HepG2 (cell line): ENCODE data around the gene IRS1. TPM values are rescaled to one million over a fixed set of nuclear protein-coding genes. Genes with fewer than 3 reads are reported as not detected.

Source experiments
- MED13 ChIP-seq: sonication (generic); formaldehyde crosslinking; IDR thresholded peaks from 2 replicates; pipeline ENCODE4 v1.5.0; 2020; ENCODE audit warnings: missing genetic modification reagents
- RFX3 ChIP-seq: IDR thresholded peaks from 2 replicates; pipeline ENCODE4 v1.6.1; 2016; ENCODE audit warnings: missing biosample characterization, missing genetic modification reagents
- ZBTB38 ChIP-seq: sonication (generic); formaldehyde crosslinking; IDR thresholded peaks from 2 replicates; pipeline ENCODE4 v1.5.1; 2020; ENCODE audit warnings: mild to moderate bottlenecking, missing genetic modification reagents
- ZNF564 ChIP-seq: sonication (generic); formaldehyde crosslinking; IDR thresholded peaks from 2 replicates; pipeline ENCODE4 v1.8.1; 2023; ENCODE audit warnings: mild to moderate bottlenecking, missing genetic modification reagents
- ZNF670 ChIP-seq: sonication (generic); formaldehyde crosslinking; IDR thresholded peaks from 2 replicates; pipeline ENCODE4 v1.8.0; 2022; ENCODE audit warnings: mild to moderate bottlenecking, missing genetic modification reagents, borderline replicate concordance
- polyA plus RNA-seq, 8 experiments: library from polyadenylated mRNA; depleted of rRNA in 3 of 8; stranded (reverse) in 7 of 8; unstranded in 1 of 8; fragments of >200 nt; fragmentation: Illumina TruSeq in 4 of 8; extraction: Trizol in 4 of 8; gene quantifications; 2 replicates each; pipeline versions ENCODE4 v1.2.1 to v1.2.3, GENCODE V29; 2011 to 2016; ENCODE audit warnings: low read depth in 4 of 8, missing spikeins in 1 of 8, mixed read lengths in 1 of 8; ENCODE audit not compliant: insufficient read depth in 1 of 8
- total RNA-seq, 5 experiments: library from RNA; depleted of rRNA; stranded (reverse); fragments of >200 nt; fragmentation: Illumina TruSeq; extraction: Trizol; gene quantifications; 2 replicates each; pipeline ENCODE4 v1.2.3, GENCODE V29; 2016; ENCODE audit warnings: low read depth in 1 of 5
- TF ChIP-seq, protein P1 (sequence below): sonication (generic); formaldehyde crosslinking; IDR thresholded peaks from 2 replicates; pipeline ENCODE4 v1.4.0; 2020; ENCODE audit warnings: missing genetic modification reagents
- TF ChIP-seq, protein P2 (sequence below): sonication (generic); formaldehyde crosslinking; IDR thresholded peaks from 2 replicates; pipeline ENCODE4 v1.4.0; 2020; ENCODE audit warnings: missing genetic modification reagents, mild to moderate bottlenecking, borderline replicate concordance

IRS1 gene
- total and polyA plus RNA-seq, 2 of the 13 experiments (the other 11 are each of a cell fraction or from before 2014, with no cell fraction given), result 8.7 to 9.0 TPM

DNA sequence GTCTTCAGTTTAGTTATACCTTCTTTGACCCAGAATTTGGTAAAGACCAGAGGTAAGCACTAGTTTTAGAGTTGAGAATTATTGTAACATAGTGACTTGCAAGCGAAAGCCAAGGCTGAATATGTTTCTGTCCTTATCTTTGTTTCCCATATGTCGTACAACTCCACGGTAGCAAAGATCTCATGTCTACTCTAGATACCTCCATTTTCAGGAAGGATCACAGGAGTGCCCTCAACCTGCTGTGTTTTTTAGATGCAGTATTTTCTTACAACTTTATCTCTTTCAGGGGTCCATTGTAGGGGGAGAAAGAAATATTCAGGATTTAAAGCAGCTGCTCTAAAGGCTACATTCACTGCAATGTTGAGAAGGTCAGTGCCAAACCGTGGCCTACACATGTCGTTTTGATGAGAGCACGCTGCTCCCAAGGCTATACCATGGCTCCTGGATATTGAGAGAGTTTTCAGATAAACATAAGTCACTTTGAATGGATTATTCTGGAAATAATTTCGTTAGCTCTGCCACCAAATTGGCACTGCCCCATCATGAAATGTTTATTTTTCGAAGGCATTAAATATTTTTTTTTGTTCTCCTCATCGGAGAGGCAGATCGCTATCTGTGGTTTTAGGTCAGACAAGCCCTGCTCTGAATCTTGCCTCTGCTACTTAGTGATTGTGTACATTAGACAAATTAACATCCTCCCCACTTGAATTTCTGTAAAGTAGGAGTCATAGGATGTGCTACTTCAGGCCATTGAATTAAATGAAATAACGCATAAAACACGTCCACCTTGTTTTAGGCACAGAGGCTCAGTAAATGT is 38.4 kb upstream of the IRS1 start (continued):
- TF ChIP-seq, protein P1, sequence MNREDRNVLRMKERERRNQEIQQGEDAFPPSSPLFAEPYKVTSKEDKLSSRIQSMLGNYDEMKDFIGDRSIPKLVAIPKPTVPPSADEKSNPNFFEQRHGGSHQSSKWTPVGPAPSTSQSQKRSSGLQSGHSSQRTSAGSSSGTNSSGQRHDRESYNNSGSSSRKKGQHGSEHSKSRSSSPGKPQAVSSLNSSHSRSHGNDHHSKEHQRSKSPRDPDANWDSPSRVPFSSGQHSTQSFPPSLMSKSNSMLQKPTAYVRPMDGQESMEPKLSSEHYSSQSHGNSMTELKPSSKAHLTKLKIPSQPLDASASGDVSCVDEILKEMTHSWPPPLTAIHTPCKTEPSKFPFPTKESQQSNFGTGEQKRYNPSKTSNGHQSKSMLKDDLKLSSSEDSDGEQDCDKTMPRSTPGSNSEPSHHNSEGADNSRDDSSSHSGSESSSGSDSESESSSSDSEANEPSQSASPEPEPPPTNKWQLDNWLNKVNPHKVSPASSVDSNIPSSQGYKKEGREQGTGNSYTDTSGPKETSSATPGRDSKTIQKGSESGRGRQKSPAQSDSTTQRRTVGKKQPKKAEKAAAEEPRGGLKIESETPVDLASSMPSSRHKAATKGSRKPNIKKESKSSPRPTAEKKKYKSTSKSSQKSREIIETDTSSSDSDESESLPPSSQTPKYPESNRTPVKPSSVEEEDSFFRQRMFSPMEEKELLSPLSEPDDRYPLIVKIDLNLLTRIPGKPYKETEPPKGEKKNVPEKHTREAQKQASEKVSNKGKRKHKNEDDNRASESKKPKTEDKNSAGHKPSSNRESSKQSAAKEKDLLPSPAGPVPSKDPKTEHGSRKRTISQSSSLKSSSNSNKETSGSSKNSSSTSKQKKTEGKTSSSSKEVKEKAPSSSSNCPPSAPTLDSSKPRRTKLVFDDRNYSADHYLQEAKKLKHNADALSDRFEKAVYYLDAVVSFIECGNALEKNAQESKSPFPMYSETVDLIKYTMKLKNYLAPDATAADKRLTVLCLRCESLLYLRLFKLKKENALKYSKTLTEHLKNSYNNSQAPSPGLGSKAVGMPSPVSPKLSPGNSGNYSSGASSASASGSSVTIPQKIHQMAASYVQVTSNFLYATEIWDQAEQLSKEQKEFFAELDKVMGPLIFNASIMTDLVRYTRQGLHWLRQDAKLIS (CRISPR knock-in tag), result no peak
- peak; percentile 20; the same call in 1 of the 2 replicates for TF ChIP-seq ZNF670 (CRISPR knock-in tag)
- TF ChIP-seq, protein P2, sequence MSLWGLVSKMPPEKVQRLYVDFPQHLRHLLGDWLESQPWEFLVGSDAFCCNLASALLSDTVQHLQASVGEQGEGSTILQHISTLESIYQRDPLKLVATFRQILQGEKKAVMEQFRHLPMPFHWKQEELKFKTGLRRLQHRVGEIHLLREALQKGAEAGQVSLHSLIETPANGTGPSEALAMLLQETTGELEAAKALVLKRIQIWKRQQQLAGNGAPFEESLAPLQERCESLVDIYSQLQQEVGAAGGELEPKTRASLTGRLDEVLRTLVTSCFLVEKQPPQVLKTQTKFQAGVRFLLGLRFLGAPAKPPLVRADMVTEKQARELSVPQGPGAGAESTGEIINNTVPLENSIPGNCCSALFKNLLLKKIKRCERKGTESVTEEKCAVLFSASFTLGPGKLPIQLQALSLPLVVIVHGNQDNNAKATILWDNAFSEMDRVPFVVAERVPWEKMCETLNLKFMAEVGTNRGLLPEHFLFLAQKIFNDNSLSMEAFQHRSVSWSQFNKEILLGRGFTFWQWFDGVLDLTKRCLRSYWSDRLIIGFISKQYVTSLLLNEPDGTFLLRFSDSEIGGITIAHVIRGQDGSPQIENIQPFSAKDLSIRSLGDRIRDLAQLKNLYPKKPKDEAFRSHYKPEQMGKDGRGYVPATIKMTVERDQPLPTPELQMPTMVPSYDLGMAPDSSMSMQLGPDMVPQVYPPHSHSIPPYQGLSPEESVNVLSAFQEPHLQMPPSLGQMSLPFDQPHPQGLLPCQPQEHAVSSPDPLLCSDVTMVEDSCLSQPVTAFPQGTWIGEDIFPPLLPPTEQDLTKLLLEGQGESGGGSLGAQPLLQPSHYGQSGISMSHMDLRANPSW (CRISPR knock-in tag), result 0 out of 2 replicates have a peak, but pooled peaks have one; percentile 45
- no peak for TF ChIP-seq ZNF564 (CRISPR knock-in tag)
- TF ChIP-seq MED13, result no peak
- 0 out of 2 replicates have a peak, but pooled peaks have one; percentile 3 for TF ChIP-seq ZBTB38
- no peak for TF ChIP-seq RFX3
